MM.1S (cell line): ENCODE data around the gene SGSM1.

Source experiments
- CTCF ChIP-seq: fragments of 300-600 bp; sonication (generic); IDR thresholded peaks from 2 replicates; pipeline ENCODE4 v1.5.1; 2016; ENCODE audit warnings: antibody characterized with exemption, low read length, mixed read lengths
- EZH2 ChIP-seq: fragments of 300-600 bp; sonication (generic); optimal IDR thresholded peaks from 2 replicates; pipeline ENCODE3; 2017; ENCODE audit warnings: low read depth, mild to moderate bottlenecking, antibody characterized with exemption, low read length, mixed read lengths
- EZH2phosphoT487 ChIP-seq: fragments of 300-600 bp; sonication (generic); IDR thresholded peaks from 2 replicates; pipeline ENCODE4 v1.6.1; 2018; ENCODE audit warnings: antibody characterized with exemption, low read length

GRCh38 chr22:24761888-24762675 is 43.9 kb upstream of the SGSM1 start:
- no peak for TF ChIP-seq EZH2
- no peak for TF ChIP-seq CTCF
- TF ChIP-seq EZH2phosphoT487, result no peak
